B cell (primary cell): ENCODE measurements around the gene ZFAND5.

Experiments
- EZH2 ChIP-seq: IDR thresholded peaks from 2 replicates; pipeline ENCODE4 v1.6.1; 2012; ENCODE audit warnings: borderline replicate concordance, low read depth, mild to moderate bottlenecking, moderate library complexity, low read length; ENCODE audit not compliant: insufficient read depth, poor library complexity, severe bottlenecking
- TF ChIP-seq, protein P1 (sequence below): fragments of 200-600 bp; IDR thresholded peaks from one replicate; pipeline ENCODE4 v1.8.0; 2022; ENCODE audit warnings: antibody characterized with exemption, mild to moderate bottlenecking

GRCh38 chr9:72332351-72332750 lies 32.7 kb downstream of the ZFAND5 start:
- TF ChIP-seq, protein P1, sequence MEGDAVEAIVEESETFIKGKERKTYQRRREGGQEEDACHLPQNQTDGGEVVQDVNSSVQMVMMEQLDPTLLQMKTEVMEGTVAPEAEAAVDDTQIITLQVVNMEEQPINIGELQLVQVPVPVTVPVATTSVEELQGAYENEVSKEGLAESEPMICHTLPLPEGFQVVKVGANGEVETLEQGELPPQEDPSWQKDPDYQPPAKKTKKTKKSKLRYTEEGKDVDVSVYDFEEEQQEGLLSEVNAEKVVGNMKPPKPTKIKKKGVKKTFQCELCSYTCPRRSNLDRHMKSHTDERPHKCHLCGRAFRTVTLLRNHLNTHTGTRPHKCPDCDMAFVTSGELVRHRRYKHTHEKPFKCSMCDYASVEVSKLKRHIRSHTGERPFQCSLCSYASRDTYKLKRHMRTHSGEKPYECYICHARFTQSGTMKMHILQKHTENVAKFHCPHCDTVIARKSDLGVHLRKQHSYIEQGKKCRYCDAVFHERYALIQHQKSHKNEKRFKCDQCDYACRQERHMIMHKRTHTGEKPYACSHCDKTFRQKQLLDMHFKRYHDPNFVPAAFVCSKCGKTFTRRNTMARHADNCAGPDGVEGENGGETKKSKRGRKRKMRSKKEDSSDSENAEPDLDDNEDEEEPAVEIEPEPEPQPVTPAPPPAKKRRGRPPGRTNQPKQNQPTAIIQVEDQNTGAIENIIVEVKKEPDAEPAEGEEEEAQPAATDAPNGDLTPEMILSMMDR: no peak
- no peak for TF ChIP-seq EZH2
